Measurements from ENCODE around the gene TRIL.

The TRIL gene

DNA sequence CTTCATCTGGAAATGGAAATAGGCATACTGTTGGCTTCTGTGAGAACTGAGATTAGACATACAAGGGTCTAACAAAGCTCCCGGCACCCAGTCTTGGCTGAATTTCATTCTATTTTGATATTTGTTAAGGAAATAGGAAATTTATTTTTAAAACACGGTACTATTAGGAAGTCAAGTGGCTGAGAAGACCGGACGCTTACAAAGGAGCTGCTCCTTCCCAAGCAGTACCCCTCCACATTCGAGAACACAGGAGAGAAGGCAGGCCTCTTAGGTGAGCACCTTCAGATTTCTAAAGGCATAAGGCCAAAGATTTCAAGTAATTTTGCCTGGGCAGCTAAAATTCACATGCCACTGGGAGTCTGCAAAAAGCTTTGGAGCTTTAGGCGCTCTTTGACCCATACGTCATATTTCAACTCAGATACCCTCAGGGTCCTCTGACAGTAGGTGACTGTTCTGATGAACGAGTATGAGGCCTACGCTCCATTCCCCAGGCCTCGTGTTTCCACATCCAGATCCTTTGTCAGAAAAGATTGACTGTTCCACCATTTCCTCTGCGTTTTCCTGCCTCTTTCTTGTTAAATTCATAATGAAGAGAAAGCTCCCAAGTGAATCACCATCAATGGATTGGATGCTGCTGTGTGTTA, 17.3 kb downstream of the TRIL start:
- DNase-seq (ENCODE audit: low read depth), result no peak

DNA sequence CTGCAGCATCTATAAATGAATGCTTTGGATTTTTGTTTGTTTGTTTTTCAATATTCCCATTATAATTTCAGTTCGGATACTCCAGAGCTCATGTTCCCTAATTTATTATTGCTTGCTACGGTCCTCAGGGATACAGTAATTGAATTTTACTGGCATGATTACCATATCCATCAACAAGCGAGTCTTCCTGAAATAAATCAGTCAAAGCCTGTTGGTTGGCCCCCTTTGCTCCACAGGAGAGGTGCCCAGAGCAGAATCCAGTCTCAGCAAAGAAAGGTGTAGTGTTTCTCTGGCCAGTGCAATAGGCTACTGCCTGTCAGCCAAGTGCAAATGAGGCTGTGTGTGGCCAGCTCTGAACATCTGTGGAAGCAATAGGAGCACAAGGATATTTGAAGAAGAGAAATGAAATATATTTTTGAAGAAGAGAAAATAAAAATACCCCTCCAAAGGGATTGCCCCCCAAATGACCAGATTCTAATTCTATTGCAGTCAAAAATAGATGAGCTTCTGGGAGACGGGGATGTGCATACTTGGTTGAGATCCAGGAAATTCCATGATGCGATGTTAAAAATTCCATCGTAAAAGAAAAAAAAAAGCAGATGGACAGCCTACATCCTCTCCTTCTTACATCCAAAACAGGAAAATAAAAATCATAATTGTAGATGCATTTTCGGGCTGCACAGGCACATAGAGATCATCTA, 18.1 kb downstream of the TRIL start:
- DNase-seq (ENCODE audit: low read depth), result no peak

DNA sequence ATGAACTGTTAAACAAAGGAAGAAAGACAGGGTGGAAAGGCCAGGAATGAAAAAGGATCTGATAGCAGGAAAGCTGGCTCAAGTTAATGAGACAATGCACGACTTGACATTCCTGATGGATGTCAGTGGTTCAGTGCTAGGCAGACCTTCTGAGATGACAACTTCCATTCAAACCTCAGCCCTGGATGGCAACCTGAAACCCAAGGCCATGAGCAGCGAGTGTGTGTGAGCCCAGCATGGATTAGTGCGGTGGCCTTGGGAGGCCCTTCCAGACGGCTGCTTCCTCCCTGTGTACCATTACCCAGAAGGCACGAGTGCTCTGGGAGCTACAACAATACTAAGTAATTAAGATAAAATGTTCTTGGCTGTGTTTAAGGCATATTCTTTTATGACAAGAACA, 18.8 kb downstream of the TRIL start:
- no peak for DNase-seq (ENCODE audit: low read depth)

DNA sequence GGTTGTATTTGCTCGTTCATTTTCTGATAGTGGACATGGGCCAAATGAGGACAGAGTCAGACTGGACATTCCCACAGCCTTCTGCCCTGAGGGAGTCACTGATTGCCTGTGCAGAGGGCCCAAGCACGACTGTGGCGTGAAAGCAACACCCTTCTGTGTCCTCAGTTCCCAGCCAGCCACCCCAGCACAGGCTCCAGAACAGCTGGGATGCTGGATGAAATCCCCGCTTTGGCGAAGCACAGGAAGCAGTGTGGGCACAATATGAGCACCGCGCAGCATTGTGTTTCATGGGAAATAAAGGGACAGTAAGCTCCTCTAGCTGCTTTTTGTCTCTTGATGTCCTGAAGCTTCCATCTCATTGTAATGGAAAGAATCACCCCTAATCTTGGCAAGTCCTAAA, 20.5 kb downstream of the TRIL start:
- no peak for DNase-seq (ENCODE audit: low read depth)

DNA sequence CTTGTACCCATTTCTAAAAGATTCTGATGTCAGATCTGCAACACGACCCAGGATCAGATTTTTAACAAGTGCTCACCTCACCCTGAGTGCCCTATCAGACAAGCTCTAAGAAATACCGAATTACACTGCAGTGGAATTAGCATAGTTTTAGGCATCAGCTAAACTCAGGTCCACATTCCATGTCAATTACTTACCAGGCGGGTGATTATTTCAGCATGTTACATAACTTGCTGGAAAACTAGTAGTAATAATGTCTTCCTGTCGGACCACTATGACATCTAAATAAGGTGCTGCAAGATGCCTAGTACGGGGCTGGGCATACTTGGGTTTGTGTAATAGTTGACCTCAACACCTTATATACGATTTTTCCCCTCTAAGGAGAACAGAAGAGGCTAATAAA, 21.0 kb downstream of the TRIL start:
- no peak for DNase-seq (ENCODE audit: low read depth)

DNA sequence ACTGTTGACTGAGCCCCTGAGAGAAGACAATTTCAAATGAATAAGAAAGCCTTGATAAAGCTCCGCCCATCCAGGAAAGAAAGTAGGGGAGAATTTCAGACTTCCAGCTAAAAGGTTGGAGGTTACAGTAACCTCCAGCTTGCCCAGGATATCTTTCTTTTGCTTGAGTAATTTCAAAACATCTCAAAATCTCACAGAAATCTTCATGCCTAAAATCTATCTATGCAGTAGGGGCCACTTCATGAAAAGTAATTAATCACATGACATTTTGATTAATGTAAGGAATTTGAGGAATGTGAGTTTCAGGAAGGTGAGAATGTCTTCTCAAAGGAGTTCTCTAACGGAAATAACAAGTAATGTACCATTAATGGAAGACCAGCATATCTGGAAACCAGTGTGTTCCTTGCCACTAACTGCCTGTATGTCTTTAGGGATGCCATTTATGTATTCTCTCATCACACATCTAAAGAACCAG, 24.2 kb downstream of the TRIL start:
- DNase-seq (ENCODE audit: low read depth), result no peak

DNA sequence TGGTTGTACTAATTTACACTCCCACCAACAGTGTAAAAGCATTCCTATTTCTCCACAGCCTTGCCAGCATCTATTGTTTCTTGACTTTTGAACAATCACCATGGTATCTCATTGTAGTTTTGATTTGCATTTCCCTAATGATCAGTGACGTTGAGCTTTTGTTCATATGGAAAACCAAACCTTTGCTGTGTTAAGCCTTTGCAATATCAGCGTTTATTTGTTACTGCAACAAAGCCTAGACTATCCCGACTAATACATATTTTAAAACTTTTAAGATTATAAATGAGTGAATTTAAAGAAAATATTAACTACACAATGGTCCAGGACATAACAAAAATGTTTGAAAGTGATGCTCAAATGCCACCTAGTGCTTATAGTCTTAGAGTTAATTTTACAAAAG, 26.6 kb downstream of the TRIL start:
- no peak for DNase-seq (ENCODE audit: low read depth)

DNA sequence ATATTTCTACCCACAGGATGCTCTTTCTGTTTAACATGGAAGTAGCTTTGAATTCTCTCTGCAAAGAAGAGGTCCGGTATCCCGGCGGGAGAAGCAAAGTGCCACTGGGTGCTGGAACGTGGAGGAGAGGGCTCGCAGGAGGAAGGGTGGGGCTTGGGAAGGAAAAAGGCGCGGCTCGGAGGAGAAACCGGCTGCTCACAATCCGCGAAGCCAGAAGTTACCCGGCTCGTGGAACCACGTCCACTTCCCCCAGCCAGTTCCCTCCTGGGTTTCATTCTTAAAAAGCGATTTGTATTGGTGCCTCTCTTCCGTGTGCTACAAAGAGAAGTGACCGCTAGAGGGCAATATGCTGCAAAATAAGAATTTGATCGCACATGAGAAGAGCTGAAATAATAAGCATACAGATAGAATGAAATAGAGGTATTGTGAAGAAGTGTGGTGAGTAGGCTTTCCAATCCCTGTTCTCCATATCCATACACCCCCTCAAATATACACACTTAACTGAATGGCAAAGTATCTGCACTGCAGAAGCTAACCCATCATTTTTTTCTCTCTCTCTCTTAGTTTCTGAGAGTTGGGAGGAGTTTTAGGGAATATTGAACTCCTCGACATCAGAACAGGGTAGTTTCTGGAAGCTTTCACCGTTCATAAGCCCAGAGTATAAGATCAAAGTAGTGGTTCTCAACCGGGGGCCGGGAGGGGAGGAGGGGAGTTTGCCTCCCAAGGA, 31.1 kb downstream of the TRIL start:
- DNase-seq (ENCODE audit: low read depth), result peak; percentile 11

DNA sequence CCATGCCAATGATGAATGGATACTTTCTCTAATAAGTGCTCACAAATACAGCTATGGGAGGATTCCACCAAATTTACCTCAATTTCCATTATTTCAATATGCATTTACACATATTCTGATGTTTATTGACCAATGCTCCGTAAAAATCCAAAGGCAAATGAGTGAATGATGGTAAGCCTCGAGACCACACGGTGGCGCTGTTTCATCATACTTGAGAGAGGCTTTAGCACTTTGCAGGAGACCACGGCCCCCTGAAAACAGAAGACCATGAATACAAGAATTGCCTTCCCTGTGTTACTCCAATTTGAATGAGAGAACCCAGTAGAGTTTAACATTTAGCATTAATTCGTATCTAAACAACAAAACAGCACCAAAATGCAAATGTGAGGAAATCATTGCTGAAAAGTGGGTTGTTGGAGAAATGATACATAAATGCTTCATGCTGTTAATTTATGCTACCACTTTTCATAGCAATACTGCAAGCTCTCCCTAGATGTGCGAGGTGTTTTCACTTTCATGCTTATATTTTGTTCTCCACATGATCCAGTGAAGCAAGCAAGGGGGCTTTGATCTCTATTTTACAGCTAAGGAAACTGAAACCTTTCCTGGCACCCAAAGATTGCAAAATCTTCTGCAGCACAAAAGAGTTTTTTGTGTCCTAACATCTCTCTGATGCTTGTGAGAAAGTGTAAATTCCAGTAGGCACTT, 35.4 kb downstream of the TRIL start:
- peak; percentile 35 for DNase-seq (ENCODE audit: low read depth)

DNA sequence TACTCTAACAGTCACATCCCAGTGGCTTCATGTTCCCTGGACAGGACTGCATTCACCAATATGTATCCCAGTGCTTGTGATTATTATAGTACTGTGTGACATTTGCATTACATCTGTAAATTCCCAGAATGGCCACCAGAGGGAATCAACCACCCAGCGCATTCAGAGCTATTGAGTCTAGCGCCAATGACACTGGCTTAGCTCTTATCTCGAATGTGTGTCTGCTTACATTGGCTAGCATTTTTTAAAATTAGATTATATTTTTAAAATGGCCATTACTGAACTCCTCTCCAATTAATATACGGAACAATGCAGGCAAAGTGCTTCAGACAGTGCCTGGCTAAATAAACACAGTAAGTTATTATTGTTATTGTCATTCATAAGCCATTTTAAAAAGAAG, 36.3 kb downstream of the TRIL start:
- DNase-seq (ENCODE audit: low read depth), result no peak

DNA sequence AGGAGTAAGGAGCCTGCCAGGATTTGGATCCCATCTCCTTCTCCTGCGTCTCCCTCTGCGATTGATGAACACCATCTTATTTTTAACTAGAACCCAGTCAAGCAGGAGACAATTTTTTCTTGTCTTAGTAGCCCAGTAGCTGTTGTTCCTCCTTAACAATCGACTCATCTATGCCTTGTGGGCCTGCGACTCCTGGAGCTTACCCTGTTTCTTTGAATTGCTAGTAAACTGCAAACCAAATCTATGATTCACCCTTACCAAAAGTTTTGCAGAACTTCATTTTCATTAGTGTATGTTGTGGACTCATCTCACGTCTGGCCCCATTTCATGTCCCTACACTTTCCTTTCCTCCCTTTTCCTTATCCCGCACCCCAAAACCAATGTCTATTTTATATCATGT, 37.7 kb downstream of the TRIL start:
- DNase-seq (ENCODE audit: low read depth), result no peak

DNA sequence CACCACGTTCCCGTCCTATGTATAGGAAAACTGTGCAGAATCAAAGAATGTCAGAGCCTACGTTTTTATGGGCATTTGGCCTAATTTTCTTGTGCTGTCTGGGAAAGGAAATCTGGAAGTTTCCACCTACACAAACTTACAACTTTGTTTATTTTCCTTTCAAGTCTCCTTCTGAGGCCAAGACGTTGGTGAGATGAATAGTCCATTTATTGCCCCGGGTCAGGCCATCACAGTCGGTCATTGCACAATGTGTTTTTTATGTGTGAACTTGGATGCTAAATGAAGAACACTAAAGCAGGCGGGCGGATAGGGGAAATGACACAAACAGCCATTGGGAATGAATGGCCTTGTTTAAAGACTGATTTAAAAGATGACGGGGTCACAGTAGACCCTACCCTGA, 38.6 kb downstream of the TRIL start:
- no peak for DNase-seq (ENCODE audit: low read depth)

DNA sequence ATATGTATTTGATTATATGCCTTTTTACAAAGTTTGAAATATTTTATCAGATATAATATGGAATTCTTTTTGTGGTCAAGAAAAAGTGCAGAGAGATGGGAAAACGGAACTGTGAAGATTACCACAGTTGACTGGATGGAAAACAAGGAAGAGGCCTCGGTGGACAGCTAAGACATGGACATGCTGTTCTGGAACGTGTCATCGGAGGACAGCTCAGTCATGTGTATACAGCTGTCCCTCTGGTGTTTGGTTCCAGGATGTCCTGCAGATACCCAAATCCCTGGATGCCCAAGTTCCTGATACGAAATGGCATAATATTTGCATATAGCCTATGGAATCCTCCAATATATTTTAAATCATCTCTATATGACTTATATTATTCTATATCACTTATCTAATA, 49.4 kb downstream of the TRIL start:
- DNase-seq (ENCODE audit: low read depth), result no peak

DNA sequence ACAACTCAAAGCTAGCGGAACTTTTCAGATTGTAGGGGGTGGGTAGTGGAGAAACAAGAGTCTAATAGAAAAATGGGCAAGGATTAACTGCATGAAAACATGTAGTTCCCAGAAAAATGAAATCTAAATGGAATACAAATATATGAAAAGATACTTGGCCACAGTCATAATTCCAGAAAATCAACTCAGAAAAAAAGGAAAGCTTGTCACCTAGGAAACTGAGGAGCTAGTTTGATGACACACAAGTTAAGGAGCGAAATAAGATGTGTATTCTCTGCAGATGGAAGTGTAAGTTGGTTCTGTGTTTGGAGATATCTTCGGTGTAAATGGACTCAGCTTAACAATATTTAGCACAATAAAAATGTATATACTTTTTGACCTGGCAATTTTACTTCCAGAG, 52.7 kb downstream of the TRIL start:
- DNase-seq (ENCODE audit: low read depth), result no peak

DNA sequence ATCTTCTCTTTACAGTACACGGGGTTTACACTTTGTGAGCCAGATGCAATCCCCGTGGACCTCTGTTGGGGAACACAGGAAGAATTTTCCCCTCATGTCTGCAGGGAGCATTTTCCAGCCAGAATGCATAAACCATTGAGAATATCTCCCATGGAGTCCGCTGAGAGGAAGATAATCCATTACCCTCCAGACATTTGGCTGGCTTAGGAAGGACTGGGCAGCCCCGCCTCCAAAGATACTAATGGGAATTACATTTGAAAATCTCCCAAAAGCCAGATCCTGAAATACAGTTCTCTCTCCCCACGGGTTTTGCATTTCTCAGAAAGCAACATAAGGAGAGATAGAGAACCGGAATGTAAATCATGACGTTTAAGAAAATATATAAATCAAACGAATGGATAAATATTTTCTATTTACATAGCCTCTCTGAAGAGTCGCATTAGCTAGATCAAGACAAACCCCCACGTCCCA, 53.5 kb downstream of the TRIL start:
- DNase-seq (ENCODE audit: low read depth), result no peak

DNA sequence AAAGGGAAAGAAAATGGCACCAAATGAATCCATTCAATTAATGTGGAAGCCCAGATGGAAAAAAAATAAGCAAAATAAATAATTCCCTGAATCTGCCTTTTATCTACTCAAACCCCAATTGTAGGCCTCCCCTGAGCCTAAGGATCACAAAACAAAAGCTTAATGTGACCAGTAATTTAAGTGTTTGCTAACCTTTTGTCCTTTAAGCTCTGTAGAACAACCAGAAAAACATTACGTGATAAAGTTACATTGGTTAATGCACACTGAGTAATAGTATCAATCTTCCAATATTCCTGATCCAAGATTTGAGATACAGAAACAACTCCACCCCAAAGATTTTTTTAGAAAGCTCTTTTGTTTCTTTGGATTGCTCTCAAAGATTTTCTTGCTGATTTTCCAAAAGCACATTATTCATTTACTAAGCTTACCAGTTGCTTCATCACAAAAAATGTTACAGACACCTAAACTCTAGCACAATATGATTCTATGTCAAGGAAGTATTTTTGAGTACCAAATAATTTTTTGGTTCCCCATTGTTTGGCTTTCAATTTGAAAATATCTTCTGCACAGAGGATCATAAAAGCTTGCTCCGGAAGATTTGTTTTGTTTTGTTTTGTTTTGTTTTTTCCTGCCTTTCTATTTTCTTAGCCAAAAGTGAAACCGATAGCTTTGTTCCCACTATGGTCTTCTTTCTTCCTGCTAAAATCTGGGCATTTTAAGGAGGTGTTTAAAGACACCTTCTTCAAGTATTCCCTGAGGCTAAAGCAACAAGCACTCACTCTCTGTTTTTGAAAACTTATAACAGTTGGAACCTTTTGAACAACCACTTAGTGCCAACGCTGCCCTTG, 54.2 kb downstream of the TRIL start:
- no peak for DNase-seq (ENCODE audit: low read depth)

All from activated T-cell treated with anti-CD3 and anti-CD28 coated beads for 48 hours (primary cell).